ENCODE data around the gene TULP3.

The TULP3 gene

GRCh38 chr12:2980630-2981029, 89.9 kb downstream of the TULP3 start:
- H3K27me3 ChIP-seq (ENCODE audit: control insufficient read depth in 2 of 2, insufficient read depth in 2 of 2, low read length in 2 of 2): no peaks in the 10 kb centered on the region
- H3K36me3 ChIP-seq (ENCODE audit: control insufficient read depth in 2 of 2, insufficient read depth in 2 of 2, low read length in 2 of 2): no peaks in the 10 kb centered on the region
- no peak overlapping the region for H3K4me3 ChIP-seq (ENCODE audit: low read length in 2 of 2)
- no peaks in the 10 kb centered on the region for H3K4me1 ChIP-seq (ENCODE audit: control insufficient read depth in 2 of 2, insufficient read depth in 2 of 2, low read length in 2 of 2)
- no peaks in the 10 kb centered on the region for H3K9me3 ChIP-seq (ENCODE audit: control insufficient read depth in 2 of 2, low read length in 2 of 2)
- no peak overlapping the region for H3K9ac ChIP-seq (ENCODE audit: low read depth in 1 of 2, low read length in 2 of 2)
- H3K27ac ChIP-seq (ENCODE audit: low read depth in 2 of 2, low read length in 2 of 2): no peak overlapping the region

GRCh38 chr12:2982361-2982760, 91.7 kb downstream of the TULP3 start:
- Histone ChIP-seq H3K9ac (ENCODE audit: low read depth in 1 of 2, low read length in 2 of 2) (no peak overlapping the region), H3K4me1 (ENCODE audit: control insufficient read depth in 2 of 2, insufficient read depth in 2 of 2, low read length in 2 of 2) (no peaks in the 10 kb centered on the region), H3K9me3 (ENCODE audit: control insufficient read depth in 2 of 2, low read length in 2 of 2) (no peaks in the 10 kb centered on the region), H3K27ac (ENCODE audit: low read depth in 2 of 2, low read length in 2 of 2) (no peak overlapping the region), H3K36me3 (ENCODE audit: control insufficient read depth in 2 of 2, insufficient read depth in 2 of 2, low read length in 2 of 2) (no peaks in the 10 kb centered on the region), H3K4me3 (ENCODE audit: low read length in 2 of 2) (no peak overlapping the region), H3K27me3 (ENCODE audit: control insufficient read depth in 2 of 2, insufficient read depth in 2 of 2, low read length in 2 of 2) (no peaks in the 10 kb centered on the region)

GRCh38 chr12:2984249-2984648, 93.6 kb downstream of the TULP3 start:
- Histone ChIP-seq H3K9me3 (ENCODE audit: control insufficient read depth in 2 of 2, low read length in 2 of 2) (peaks cover 0 to 1% of the 10 kb centered on the region in 2 donors), H3K4me1 (ENCODE audit: control insufficient read depth in 2 of 2, insufficient read depth in 2 of 2, low read length in 2 of 2) (no peaks in the 10 kb centered on the region), H3K27ac (ENCODE audit: low read depth in 2 of 2, low read length in 2 of 2) (no peak overlapping the region), H3K4me3 (ENCODE audit: low read length in 2 of 2) (no peak overlapping the region), H3K9ac (ENCODE audit: low read depth in 1 of 2, low read length in 2 of 2) (no peak overlapping the region), H3K36me3 (ENCODE audit: control insufficient read depth in 2 of 2, insufficient read depth in 2 of 2, low read length in 2 of 2) (no peaks in the 10 kb centered on the region), H3K27me3 (ENCODE audit: control insufficient read depth in 2 of 2, insufficient read depth in 2 of 2, low read length in 2 of 2) (no peaks in the 10 kb centered on the region)

- Histone ChIP-seq H3K27ac (ENCODE audit: low read depth in 2 of 2, low read length in 2 of 2) (no peak overlapping the region), H3K4me3 (ENCODE audit: low read length in 2 of 2) (no peak overlapping the region)
Measured at GRCh38 chr12:2984698-2985097, 94.0 kb downstream of the TULP3 start.

GRCh38 chr12:2986876-2987275, 96.2 kb downstream of the TULP3 start:
- Histone ChIP-seq H3K4me3 (ENCODE audit: low read length in 2 of 2) (no peak overlapping the region), H3K4me1 (ENCODE audit: control insufficient read depth in 2 of 2, insufficient read depth in 2 of 2, low read length in 2 of 2) (no peaks in the 10 kb centered on the region), H3K27me3 (ENCODE audit: control insufficient read depth in 2 of 2, insufficient read depth in 2 of 2, low read length in 2 of 2) (no peaks in the 10 kb centered on the region), H3K9ac (ENCODE audit: low read depth in 1 of 2, low read length in 2 of 2) (no peak overlapping the region), H3K27ac (ENCODE audit: low read depth in 2 of 2, low read length in 2 of 2) (no peak overlapping the region), H3K9me3 (ENCODE audit: control insufficient read depth in 2 of 2, low read length in 2 of 2) (peaks cover 0 to 1% of the 10 kb centered on the region in 2 donors), H3K36me3 (ENCODE audit: control insufficient read depth in 2 of 2, insufficient read depth in 2 of 2, low read length in 2 of 2) (no peaks in the 10 kb centered on the region)

More at GRCh38 chr12:2984698-2985097, 94.0 kb downstream of the TULP3 start:
- no peaks in the 10 kb centered on the region for H3K36me3 ChIP-seq (ENCODE audit: control insufficient read depth in 2 of 2, insufficient read depth in 2 of 2, low read length in 2 of 2)
- H3K9me3 ChIP-seq (ENCODE audit: control insufficient read depth in 2 of 2, low read length in 2 of 2): peaks cover 0 to 1% of the 10 kb centered on the region in 2 donors
- no peak overlapping the region for H3K9ac ChIP-seq (ENCODE audit: low read depth in 1 of 2, low read length in 2 of 2)
- H3K27me3 ChIP-seq (ENCODE audit: control insufficient read depth in 2 of 2, insufficient read depth in 2 of 2, low read length in 2 of 2): no peaks in the 10 kb centered on the region
- no peaks in the 10 kb centered on the region for H3K4me1 ChIP-seq (ENCODE audit: control insufficient read depth in 2 of 2, insufficient read depth in 2 of 2, low read length in 2 of 2)

- Histone ChIP-seq H3K9ac (ENCODE audit: low read depth in 1 of 2, low read length in 2 of 2) (no peak overlapping the region), H3K4me1 (ENCODE audit: control insufficient read depth in 2 of 2, insufficient read depth in 2 of 2, low read length in 2 of 2) (no peaks in the 10 kb centered on the region), H3K4me3 (ENCODE audit: low read length in 2 of 2) (no peak overlapping the region), H3K27ac (ENCODE audit: low read depth in 2 of 2, low read length in 2 of 2) (no peak overlapping the region), H3K9me3 (ENCODE audit: control insufficient read depth in 2 of 2, low read length in 2 of 2) (peaks cover 0 to 1% of the 10 kb centered on the region in 2 donors), H3K27me3 (ENCODE audit: control insufficient read depth in 2 of 2, insufficient read depth in 2 of 2, low read length in 2 of 2) (no peaks in the 10 kb centered on the region), H3K36me3 (ENCODE audit: control insufficient read depth in 2 of 2, insufficient read depth in 2 of 2, low read length in 2 of 2) (no peaks in the 10 kb centered on the region)
Measured at GRCh38 chr12:2988494-2988893, 97.8 kb downstream of the TULP3 start.
